ENCODE results near the gene CT47B1.
"Not testable (repeated sequence)": the region's sequence is repeated elsewhere in the genome, so short reads cannot be mapped to it uniquely, and the experiment has no call there.

The CT47B1 gene

DNA sequence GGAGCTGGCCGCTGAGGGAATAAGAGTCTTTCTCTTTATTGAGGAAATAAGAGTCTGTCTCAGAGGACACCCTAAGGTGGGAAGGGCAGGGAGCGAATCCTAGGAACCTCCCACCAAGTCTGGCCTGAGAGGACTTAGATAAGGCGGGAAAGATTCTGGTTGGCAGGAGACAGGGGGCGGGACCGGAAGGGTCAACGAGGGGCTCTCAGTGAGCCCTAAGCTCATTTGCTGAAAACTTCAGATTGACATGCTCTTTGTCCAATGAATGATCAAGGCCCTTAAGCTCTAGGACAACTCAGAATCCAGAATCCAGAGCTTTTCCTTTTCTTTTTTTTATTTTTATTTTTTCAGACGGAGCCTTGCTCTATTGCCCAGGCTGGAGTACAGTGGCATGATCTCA lies at the start of gene CT47B1:
CT47B1 (minus strand) TSS at position 101 of the 400 bp plus-strand sequence. CDS start 196 bp downstream, outside the sequence.
- DNase-seq (ENCODE audit: low read depth) = not testable (repeated sequence)

DNA sequence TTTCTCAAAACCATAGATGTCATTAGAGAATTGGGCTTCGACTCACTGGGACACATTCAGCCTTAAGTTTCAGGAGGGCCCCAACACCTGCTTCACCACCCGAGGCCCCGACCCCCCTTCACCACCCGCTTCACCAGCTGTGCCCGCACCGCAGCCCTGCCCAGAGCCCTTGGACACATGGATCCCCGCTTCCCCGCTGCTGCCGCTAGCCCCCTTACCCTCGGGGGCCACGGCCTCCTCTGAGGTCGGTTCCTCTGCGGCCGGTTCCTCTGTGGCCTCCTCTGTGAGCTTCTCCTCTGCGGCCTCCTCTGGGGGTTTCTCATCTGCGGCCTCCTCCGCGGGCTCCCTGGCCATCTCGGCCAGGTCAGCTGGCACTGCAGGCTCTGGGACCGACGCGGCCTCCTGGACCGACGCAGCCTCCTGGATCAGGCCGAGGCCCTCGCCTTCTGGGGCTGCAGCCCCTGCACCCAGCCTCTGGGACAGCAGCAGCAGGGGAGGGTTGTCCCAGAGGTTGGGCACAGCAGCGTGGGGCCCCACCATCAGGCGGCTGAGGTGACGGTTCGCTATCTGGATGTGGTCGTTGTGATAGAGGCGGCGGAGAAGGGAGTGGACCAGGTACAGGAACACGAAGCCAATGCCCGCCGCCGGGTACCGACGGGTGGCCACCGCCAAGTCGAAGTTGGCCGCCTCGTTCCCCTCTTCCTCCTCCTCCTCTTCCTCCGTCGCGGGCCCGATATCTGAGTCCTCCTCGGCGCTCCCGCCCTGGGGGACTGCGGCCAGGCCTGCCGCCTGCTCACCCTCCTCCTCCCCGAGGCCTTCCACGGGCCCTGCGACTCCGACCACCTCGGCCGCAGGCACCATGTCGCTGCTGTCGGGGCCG lies 748 bp downstream of the CT47B1 start:
- DNase-seq (ENCODE audit: low read depth) = no peak

DNA sequence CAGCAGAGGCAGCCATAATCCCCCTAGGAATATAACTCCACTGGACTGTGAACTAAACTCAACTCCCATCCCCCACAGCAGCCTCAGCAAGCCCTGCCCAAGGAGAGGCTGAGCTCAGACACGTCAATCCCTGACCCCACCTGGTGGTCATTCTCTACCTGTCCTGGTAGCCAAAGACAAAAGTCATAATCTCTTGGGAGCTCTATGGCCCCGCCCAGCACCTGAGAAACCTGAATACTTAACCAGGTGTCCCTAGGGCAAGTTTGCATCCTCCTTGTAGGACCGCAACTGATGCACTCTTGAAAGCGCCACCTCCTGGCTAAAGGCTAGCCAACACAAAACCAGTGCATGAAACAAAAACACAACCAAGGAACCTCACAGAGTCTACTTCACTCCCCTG lies 18.4 kb downstream of the CT47B1 start:
- DNase-seq (ENCODE audit: low read depth) = no peak

DNA sequence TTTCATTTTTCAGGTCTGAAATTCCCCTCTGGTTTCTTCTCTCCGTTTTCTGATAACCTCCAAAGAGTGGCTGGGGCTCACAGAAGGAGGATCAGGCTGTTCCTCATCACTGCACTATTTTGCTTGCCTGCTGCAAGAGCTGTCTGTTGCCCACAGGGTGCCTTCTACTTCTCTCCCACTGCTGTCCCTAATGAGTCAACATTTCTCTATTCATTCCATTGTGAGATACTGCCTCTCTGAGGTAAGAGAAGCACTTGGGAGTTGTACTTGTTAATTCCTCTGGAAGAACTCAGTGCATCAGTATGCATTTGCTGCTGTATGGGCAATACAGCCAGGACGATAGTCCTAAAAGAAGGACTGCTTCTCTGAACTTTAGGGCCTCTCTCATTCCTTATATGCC lies 34.8 kb downstream of the CT47B1 start:
- no peak for DNase-seq (ENCODE audit: low read depth)

DNA sequence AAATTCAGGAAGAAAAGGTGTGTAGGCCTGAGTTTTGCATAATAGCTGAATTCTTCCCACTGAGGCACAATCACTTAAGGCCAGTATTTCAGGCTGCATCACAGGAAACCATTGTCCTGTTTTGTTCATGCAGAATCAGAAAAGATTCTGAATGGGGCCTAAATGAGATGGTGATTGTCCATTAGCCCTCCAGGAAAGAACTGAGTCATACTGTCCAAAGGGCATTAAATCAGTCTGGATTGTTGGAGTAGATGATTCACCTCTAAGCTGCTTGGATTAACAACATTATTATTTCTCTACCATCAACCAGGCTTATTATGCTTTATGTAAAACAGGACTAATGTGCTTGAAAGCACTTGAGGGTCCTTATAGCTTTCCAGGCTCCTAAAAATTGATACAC lies 36.2 kb downstream of the CT47B1 start:
- no peak for DNase-seq (ENCODE audit: low read depth)

DNA sequence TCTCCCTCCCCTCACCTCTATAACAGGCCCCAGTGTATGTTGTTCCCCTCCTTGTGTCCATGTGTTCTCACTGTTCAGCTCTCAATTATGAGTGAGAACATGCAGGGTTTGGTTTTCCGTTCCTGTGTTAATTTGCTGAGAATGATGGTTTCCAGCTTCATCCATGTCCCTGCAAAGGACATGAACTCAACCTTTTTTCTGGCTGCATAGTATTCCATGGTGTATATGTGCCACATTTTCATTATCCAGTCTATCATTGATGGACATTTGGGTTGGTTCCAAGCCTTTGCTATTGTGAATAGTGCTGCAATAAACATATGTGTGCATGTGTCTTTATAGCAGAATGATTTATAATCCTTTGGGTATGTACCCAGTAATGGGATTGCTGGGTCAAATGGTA lies 48.5 kb downstream of the CT47B1 start:
- DNase-seq (ENCODE audit: low read depth) = not testable (repeated sequence)

DNA sequence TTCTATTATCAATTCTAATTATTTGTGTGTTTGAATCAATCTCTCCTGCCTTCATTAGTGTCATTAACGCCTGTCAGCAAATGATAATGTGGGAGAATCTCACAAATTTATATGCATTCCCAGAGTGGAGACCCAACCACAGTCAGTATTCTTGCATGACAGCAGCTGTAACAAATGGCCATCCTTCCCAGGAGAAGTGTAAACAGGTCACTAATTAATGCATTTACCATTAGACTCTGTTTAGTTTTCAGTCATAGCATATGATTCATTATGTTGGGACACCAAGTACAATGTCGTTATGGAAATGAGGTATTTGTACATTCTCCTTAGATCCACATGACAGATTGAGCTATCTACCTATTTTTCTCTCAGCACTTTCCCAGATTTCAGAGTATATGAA lies 50.5 kb downstream of the CT47B1 start:
- DNase-seq (ENCODE audit: low read depth) = no peak

DNA sequence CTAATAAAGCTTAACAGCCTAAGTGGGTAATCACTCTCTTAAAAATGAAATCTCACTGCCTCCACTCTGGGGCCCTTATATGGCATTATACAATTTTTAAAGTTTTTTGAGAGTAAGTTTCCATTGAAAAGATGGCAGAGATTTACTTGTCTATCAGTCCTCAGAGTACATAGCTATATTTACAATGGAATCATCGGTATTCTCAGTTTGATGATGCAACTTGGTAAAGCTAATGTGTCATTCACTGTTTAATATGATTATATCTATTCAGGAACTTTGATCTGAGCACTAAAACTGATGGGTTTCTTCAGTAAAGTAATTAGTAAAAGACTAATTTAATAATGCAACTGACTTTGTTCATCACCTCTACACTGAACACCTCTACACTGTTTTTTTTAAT lies 51.6 kb downstream of the CT47B1 start:
- DNase-seq (ENCODE audit: low read depth) = no peak

DNA sequence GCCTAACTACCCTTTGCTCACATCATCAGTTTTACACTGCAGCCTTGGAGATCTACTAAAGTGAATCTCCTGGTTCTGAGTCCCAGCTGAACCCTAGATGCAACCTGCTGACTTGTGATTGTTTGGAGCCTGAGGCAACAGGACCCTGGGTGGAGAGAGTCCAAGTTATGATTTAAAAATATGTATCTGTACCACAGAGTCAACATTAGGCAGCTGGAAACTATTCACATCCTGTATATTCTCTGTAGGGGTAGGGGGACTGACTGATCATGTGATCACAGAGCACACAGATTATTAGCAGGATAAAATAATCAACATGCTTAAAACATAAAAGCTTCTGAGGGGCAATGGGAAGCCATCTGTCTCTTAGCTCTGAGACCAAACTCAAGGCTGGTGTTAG lies 52.1 kb downstream of the CT47B1 start:
- DNase-seq (ENCODE audit: low read depth) = no peak

Measured in T-helper 22 cell (primary cell).